Mesendoderm (in vitro differentiated cells): ENCODE data around the gene STKLD1.

Experiments
- DNase-seq: peaks from one replicate; pipeline ENCODE4 v3.0.0; 2013
- H2AK5ac ChIP-seq: 2 replicates; pipeline ENCODE4 v1.6.1; 2013; ENCODE audit warnings: low read length, inconsistent platforms
- H2BK120ac ChIP-seq: 2 replicates; pipeline ENCODE4 v1.6.1; 2013; ENCODE audit warnings: low read depth, mild to moderate bottlenecking, low read length, moderate library complexity, mixed read lengths
- H2BK15ac ChIP-seq: replicated peaks from 2 replicates; pipeline ENCODE4 v1.6.1; 2013; ENCODE audit warnings: low read depth, mild to moderate bottlenecking, moderate library complexity
- H2BK5ac ChIP-seq: 2 replicates; pipeline ENCODE4 v1.6.1; 2013; ENCODE audit warnings: low read length, inconsistent platforms
- H3K18ac ChIP-seq: 2 replicates; pipeline ENCODE4 v1.6.1; 2013; ENCODE audit warnings: mild to moderate bottlenecking, low read length, mixed read lengths
- H3K23ac ChIP-seq: one replicate; pipeline ENCODE4 v1.6.1; 2013; ENCODE audit warnings: low read length
- H3K27ac ChIP-seq: 2 replicates; pipeline ENCODE4 v1.5.1; 2013; ENCODE audit warnings: low read depth, mild to moderate bottlenecking, inconsistent platforms, low read length, moderate library complexity
- H3K27me3 ChIP-seq: 2 replicates; pipeline ENCODE4 v1.6.1; 2013; ENCODE audit warnings: low read length, control low read depth, mild to moderate bottlenecking, inconsistent platforms; ENCODE audit not compliant: insufficient read depth, poor library complexity
- H3K36me3 ChIP-seq: 2 replicates; pipeline ENCODE4 v1.6.1; 2013; ENCODE audit warnings: low read length, inconsistent platforms; ENCODE audit not compliant: control insufficient read depth, insufficient read depth
- H3K4ac ChIP-seq: one replicate; pipeline ENCODE4 v1.6.1; 2013; ENCODE audit warnings: low read depth, mild to moderate bottlenecking, low read length, moderate library complexity
- H3K4me1 ChIP-seq: 2 replicates; pipeline ENCODE4 v1.6.1; 2013; ENCODE audit warnings: low read depth, low read length, inconsistent platforms; ENCODE audit not compliant: control insufficient read depth
- H3K4me2 ChIP-seq: 2 replicates; pipeline ENCODE4 v1.6.1; 2013; ENCODE audit warnings: low read length
- H3K4me3 ChIP-seq: 2 replicates; pipeline ENCODE4 v1.5.1; 2013; ENCODE audit warnings: mild to moderate bottlenecking, low read length
- H3K56ac ChIP-seq: one replicate; pipeline ENCODE4 v1.6.1; 2013; ENCODE audit warnings: low read length
- H3K79me1 ChIP-seq: 2 replicates; pipeline ENCODE4 v1.6.1; 2013; ENCODE audit warnings: low read length, inconsistent platforms
- H3K79me2 ChIP-seq: 2 replicates; pipeline ENCODE4 v1.6.1; 2013; ENCODE audit warnings: mild to moderate bottlenecking, low read length; ENCODE audit not compliant: control insufficient read depth, insufficient read depth
- H3K9ac ChIP-seq: 2 replicates; pipeline ENCODE4 v1.6.1; 2013; ENCODE audit warnings: low read length, inconsistent platforms
- H4K5ac ChIP-seq: one replicate; pipeline ENCODE4 v1.6.1; 2013; ENCODE audit warnings: low read length
- H4K8ac ChIP-seq: one replicate; pipeline ENCODE4 v1.6.1; 2013; ENCODE audit warnings: low read depth, mild to moderate bottlenecking, control low read depth, low read length, moderate library complexity
- WGBS: extraction: QIAGEN DNeasy Blood & Tissue Kit; methylation state at CpG from one replicate; pipeline ENCODE4 v1.1.7; 2013; ENCODE audit warnings: low lambda C conversion rate, missing lambda C conversion rate; ENCODE audit not compliant: insufficient coverage; ENCODE audit errors: extremely low coverage; 5-methylcytosine and 5-hydroxymethylcytosine counted together

STKLD1 gene

GRCh38 chr9:133382507-133383141, 6.5 kb downstream of the STKLD1 start:
- 100% methylated on average over 3 of the region's 4 CpGs for WGBS
- no peak for DNase-seq

GRCh38 chr9:133383438-133383837, 7.3 kb downstream of the STKLD1 start:
- Histone ChIP-seq H3K4me3 (no peak overlapping the region), H3K4me1 (no peaks in the 10 kb centered on the region), H3K27ac (no peak overlapping the region), H3K79me1 (no peaks in the 10 kb centered on the region), H2BK5ac (no peak overlapping the region), H3K18ac (no peak overlapping the region), H3K79me2 (no peaks in the 10 kb centered on the region), H2AK5ac (no peak overlapping the region), H3K4ac (no peak overlapping the region), H4K8ac (no peak overlapping the region), H3K56ac (no peak overlapping the region), H3K36me3 (no peaks in the 10 kb centered on the region), H2BK120ac (no peak overlapping the region), H2BK15ac (no peak overlapping the region), H4K5ac (no peak overlapping the region), H3K27me3 (no peaks in the 10 kb centered on the region), H3K4me2 (no peak overlapping the region), H3K9ac (no peak overlapping the region), H3K23ac (no peak overlapping the region)
- DNase-seq = no peak
- WGBS = no CpG with 5 or more reads among the region's 3 CpGs

More at GRCh38 chr9:133382507-133383141, 6.5 kb downstream of the STKLD1 start:
- H2BK15ac ChIP-seq = no peak overlapping the region
- H3K9ac ChIP-seq = no peak overlapping the region
- H3K79me1 ChIP-seq = no peaks in the 10 kb centered on the region
- H3K4me1 ChIP-seq = no peaks in the 10 kb centered on the region
- H3K56ac ChIP-seq = no peak overlapping the region
- no peak overlapping the region for H3K4me3 ChIP-seq
- H3K79me2 ChIP-seq = no peaks in the 10 kb centered on the region
- H4K5ac ChIP-seq = no peak overlapping the region
- H3K4me2 ChIP-seq = no peak overlapping the region
- H3K23ac ChIP-seq = no peak overlapping the region
- no peak overlapping the region for H2BK120ac ChIP-seq
- H3K27me3 ChIP-seq = no peaks in the 10 kb centered on the region
- no peak overlapping the region for H2AK5ac ChIP-seq
- H4K8ac ChIP-seq = no peak overlapping the region
- H3K18ac ChIP-seq = no peak overlapping the region
- H2BK5ac ChIP-seq = no peak overlapping the region
- no peak overlapping the region for H3K4ac ChIP-seq
- no peaks in the 10 kb centered on the region for H3K36me3 ChIP-seq
- no peak overlapping the region for H3K27ac ChIP-seq

- Histone ChIP-seq H3K4me3 (no peak overlapping the region), H2AK5ac (no peak overlapping the region), H3K23ac (no peak overlapping the region), H2BK5ac (no peak overlapping the region), H2BK120ac (no peak overlapping the region), H3K79me2 (no peaks in the 10 kb centered on the region), H3K9ac (no peak overlapping the region), H3K27ac (no peak overlapping the region), H4K5ac (no peak overlapping the region), H3K27me3 (no peaks in the 10 kb centered on the region), H3K56ac (no peak overlapping the region), H3K79me1 (no peaks in the 10 kb centered on the region), H3K36me3 (no peaks in the 10 kb centered on the region), H3K4ac (no peak overlapping the region), H2BK15ac (no peak overlapping the region), H3K4me2 (no peak overlapping the region), H3K4me1 (no peaks in the 10 kb centered on the region), H3K18ac (no peak overlapping the region), H4K8ac (no peak overlapping the region)
- WGBS = no CpG with 5 or more reads among the region's 17 CpGs
- no peak for DNase-seq
These were observed 8.7 kb downstream of the STKLD1 start for GRCh38 chr9:133384736-133385321.

- Histone ChIP-seq H3K4me2 (no peak overlapping the region), H4K8ac (no peak overlapping the region), H3K56ac (no peak overlapping the region), H3K27ac (no peak overlapping the region), H3K79me2 (no peaks in the 10 kb centered on the region), H3K36me3 (no peaks in the 10 kb centered on the region), H4K5ac (no peak overlapping the region), H2BK5ac (no peak overlapping the region), H3K4ac (no peak overlapping the region), H3K79me1 (no peaks in the 10 kb centered on the region), H3K9ac (no peak overlapping the region), H3K4me1 (no peaks in the 10 kb centered on the region), H3K27me3 (no peaks in the 10 kb centered on the region), H3K18ac (no peak overlapping the region), H2BK15ac (no peak overlapping the region), H2BK120ac (no peak overlapping the region), H2AK5ac (no peak overlapping the region), H3K23ac (no peak overlapping the region), H3K4me3 (no peak overlapping the region)
- DNase-seq = no peak
- WGBS = no CpG with 5 or more reads among the region's 14 CpGs
These were observed 9.3 kb downstream of the STKLD1 start for GRCh38 chr9:133385452-133385851.

- Histone ChIP-seq H3K4me1 (no peaks in the 10 kb centered on the region), H3K79me2 (no peaks in the 10 kb centered on the region), H3K4ac (no peak overlapping the region), H2BK5ac (no peak overlapping the region), H3K27ac (no peak overlapping the region), H3K18ac (no peak overlapping the region), H3K9ac (no peak overlapping the region), H3K79me1 (no peaks in the 10 kb centered on the region), H3K4me2 (no peak overlapping the region), H3K56ac (no peak overlapping the region), H4K5ac (no peak overlapping the region), H3K36me3 (no peaks in the 10 kb centered on the region), H3K27me3 (no peaks in the 10 kb centered on the region), H4K8ac (no peak overlapping the region), H2BK120ac (no peak overlapping the region), H2BK15ac (no peak overlapping the region), H3K4me3 (no peak overlapping the region), H3K23ac (no peak overlapping the region), H2AK5ac (no peak overlapping the region)
- no peak for DNase-seq
- WGBS = no CpG with 5 or more reads among the region's 13 CpGs
These were observed 10.2 kb downstream of the STKLD1 start for GRCh38 chr9:133386338-133386737.

GRCh38 chr9:133387680-133388079, 11.5 kb downstream of the STKLD1 start:
- Histone ChIP-seq H3K56ac (no peak overlapping the region), H2BK15ac (no peak overlapping the region), H3K27me3 (no peaks in the 10 kb centered on the region), H3K79me2 (no peaks in the 10 kb centered on the region), H3K79me1 (no peaks in the 10 kb centered on the region), H4K8ac (no peak overlapping the region), H3K27ac (no peak overlapping the region), H3K4ac (no peak overlapping the region), H3K9ac (no peak overlapping the region), H3K4me1 (no peaks in the 10 kb centered on the region), H4K5ac (no peak overlapping the region), H2BK5ac (no peak overlapping the region), H3K23ac (no peak overlapping the region), H3K4me3 (no peak overlapping the region), H2AK5ac (no peak overlapping the region), H3K36me3 (no peaks in the 10 kb centered on the region), H2BK120ac (no peak overlapping the region), H3K18ac (no peak overlapping the region), H3K4me2 (no peak overlapping the region)
- DNase-seq = no peak
- WGBS = no CpG with 5 or more reads among the region's 9 CpGs
